NCI-H1417 treated with DMSO at 0.1 percent for 48 hours (cell line): ENCODE results near the gene ADARB2.
"Not testable (repeated sequence)": the region's sequence is repeated elsewhere in the genome, so short reads cannot be mapped to it uniquely, and the experiment has no call there.

Experiments used
- DNase-seq: peaks from one replicate; lab custom pipeline; 2025; lab: John Stamatoyannopoulos, UW

The ADARB2 gene

DNA sequence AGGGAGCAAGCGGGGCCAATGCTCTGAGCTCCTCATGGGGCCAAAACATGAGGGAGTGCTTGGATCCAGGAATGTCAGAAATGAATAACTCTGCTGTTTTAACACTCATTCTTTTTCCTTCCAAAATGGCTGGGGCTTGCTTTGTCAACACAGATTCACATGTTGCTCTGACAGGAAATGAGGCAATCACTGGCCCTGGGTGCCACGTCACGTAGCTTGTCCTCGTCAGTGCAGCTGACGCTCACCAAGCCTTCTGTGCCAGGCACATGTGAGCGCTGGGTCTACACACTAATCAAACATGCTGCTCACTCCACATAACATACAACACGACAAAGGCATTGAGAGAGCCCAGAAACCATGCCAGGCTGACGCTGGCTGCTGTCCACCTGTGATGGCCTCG lies 482.2 kb downstream of the ADARB2 start:
- DNase-seq = no peak

DNA sequence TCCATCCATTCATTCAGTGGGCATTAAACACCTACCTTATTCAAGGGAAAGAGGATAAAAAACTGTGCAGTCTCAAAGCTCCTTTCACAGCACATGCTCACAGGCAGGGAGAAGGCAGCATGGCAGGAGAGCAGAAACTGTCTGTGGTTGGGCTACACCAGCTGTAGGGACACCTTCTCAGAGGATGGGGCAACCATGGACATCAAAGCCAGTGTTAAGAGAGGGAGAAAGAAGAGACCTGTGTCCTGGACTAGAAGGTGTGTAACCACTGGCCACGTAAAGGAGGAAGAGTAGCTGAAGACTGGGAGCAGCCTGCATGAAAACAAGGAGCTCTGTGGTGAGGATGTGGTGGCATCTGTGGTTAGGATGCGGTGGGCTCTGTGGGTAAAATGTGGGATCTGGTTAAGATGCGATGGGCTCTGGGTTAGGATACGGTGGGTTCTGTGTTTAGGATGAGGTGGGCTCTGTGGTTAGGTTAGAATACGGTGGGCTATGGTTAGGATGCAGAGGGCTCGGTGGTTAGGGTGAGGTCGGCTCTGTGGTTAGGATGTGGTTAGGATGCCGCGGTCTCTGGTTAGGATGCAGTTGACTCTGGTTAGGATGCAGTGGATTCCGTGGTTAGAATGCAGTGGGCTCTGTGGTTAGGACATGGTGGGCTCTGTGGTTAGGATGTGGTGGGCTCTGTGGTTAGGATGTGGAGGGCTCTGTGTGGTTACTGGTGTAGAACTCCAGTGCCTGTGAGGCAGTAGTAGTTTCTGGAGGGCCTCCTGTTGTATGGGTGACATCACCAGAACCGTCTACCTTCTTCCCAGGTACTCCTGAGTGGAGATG lies 483.6 kb downstream of the ADARB2 start:
- DNase-seq = no peak

DNA sequence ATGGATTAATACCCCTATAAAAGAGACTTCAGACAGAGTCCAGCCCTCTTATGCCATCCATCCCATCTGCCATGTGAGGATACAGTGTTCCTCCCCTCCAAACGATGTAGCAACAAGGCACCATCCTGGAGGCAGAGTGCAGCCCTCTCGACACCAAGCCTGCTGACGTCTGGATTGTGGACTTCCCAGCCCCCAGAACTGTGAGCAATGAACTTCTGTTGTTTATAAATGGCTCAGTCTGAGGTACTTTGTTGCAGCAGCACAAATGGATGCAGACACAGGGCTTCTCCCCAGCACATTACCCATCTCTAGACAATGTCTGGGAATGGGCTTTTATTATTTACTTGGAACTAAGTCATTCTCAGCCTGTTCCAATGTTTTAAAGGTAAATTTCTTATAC lies 485.6 kb downstream of the ADARB2 start:
- no peak for DNase-seq

DNA sequence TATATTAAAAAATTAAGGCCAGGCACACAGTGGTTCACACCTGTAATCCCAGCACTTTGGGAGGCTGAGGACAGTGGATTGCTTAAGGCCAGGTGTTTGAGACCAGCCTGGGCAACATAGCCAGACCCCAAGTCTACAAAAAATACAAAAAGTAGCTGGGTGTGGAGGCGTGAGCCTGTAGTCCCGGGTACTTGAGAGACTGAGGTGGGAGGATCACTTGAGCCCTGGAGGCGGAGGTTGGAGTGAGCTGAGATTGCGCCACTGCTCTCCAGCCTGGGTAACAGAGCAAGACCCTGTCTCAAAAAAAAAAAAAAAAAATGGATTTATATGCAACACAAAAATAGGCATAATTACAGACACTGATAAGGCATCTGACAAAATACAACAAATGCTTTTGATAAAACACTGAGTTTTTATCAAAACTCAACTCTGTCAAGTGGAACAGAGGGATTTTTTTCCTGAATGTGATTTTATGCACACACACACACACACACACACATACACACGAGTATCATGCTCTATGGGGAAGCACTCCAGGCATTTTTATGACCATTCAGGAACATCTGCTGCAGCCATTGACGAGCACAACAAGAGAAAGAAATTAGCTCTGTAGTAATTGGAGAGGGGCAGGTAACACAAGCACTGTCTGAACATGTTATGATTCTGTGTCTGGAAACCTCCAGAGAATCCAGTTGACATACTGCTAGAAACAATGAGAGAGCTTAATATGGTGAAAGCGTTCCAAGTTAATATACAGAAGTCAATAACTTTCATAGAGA lies 488.0 kb downstream of the ADARB2 start:
- DNase-seq = no peak

DNA sequence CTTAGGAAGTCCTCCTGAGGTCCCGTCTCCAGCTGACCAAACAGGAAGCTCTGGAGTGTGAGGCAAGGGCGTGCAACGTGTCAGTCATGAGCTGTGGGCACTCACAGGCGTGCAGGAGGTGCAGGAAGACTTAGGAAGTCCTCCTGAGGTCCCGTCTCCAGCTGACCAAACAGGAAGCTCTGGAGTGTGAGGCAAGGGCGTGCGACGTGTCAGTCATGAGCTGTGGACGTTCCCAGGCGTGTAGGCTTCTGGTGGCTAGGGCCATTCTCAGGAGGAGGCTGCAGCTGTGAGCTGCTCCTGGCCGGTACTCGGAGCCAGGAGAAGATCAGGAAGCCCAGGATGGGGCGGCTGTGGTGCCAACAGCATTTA lies 489.1 kb downstream of the ADARB2 start:
- not testable (repeated sequence) for DNase-seq

DNA sequence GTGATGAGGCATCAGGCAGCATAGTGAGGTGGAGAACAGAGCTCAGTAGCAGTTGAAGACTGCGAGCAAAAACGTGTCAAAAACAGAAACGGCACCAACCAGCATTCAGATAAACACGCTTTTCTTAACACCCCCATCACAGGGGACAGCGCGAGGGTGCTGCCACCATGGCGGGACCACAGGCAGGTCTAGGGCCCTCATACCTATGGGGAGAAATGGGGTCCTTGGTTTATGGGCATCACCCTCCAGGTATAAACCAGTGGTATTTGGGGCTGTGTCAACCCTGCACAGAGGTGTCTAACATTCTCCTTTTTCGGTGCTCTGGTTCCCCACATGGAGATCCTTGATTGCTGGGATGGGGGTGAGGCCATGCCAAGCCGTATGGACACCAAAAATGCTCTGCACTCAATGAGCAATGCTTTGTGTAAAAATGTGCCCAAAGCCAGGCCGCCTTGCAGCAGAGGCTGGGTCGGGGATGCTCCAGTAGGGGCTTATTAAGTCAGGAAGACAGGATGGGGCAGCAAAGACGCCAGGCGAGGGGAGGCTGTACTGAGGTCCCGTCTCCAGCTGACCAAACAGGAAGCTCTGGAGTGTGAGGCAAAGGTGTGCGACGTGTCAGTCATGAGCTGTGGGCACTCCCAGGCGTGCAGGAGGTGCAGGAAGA lies 489.6 kb downstream of the ADARB2 start:
- no peak for DNase-seq

DNA sequence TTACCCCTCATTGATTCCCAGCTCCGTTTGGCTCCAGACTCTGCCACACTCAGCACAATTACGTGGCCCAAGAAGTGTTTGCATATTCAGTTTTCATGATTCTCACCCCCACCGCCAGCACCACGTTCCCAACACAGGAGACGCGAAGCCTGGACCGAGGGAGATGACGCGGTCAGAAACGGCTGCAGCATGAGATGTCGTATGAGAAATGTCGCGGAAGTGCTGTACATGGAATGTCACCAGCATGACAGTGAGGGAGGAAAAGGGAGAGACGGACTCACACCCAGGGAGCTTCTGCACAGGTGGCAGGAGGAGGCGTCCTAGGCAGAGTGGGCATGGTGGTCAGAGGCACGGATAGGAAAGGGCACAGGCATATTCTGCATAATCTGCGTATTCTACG lies 492.8 kb downstream of the ADARB2 start:
- DNase-seq = no peak

DNA sequence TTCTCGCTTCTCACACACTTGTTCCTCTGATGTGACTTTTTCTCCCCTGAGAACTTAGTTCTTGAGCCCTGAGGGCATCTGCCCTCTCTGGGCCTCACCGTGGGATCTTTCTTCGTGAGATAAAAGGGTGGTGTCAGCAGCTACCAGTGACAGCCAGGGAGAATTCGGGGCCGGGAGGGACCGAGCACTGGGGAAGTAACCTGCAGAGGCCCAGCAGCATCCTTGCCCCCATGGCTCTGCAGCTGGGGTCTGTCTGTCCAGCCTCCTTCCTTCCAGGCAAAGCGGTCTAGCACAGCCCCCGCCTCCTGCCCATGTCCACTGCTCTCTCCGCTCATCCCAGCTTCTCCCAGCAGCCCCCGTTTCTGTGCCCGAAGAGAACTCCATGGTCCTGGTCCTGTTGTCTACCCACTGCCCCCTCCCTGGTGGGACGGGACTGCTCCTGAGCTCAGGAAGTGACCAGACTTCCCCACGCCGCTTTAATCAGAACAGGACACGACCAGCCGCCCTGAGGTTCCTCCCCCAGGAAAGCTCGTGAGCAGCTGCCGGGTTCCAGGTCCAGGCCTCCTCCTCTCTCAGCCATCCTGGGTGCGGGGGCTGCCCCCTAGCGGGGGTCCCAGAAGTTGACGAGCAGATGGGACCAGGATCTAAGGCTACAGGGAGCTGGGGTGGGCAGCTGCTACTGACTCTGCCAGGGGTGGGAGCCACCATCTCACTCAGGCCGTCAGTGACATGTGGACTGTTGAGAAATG lies 493.7 kb downstream of the ADARB2 start:
- DNase-seq = no peak

DNA sequence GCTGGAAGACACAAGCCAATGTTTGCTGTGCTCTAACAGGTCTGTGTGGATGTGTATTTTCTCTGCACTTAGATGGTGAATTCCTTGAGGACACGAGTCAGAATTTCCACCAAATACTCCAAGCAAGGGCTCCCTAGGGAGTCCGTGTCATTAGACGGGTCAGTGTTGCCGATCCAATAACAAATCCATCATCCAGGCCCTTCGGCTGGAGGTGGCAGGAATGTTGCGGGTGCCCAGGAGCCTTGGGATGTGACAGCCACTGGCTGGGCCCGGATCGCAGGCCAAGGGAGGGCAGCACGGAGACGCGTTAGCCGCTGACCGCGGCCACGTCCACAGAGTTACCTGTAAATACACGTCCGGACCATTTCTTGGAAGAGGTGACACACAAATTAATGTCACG lies 494.4 kb downstream of the ADARB2 start:
- DNase-seq = no peak

DNA sequence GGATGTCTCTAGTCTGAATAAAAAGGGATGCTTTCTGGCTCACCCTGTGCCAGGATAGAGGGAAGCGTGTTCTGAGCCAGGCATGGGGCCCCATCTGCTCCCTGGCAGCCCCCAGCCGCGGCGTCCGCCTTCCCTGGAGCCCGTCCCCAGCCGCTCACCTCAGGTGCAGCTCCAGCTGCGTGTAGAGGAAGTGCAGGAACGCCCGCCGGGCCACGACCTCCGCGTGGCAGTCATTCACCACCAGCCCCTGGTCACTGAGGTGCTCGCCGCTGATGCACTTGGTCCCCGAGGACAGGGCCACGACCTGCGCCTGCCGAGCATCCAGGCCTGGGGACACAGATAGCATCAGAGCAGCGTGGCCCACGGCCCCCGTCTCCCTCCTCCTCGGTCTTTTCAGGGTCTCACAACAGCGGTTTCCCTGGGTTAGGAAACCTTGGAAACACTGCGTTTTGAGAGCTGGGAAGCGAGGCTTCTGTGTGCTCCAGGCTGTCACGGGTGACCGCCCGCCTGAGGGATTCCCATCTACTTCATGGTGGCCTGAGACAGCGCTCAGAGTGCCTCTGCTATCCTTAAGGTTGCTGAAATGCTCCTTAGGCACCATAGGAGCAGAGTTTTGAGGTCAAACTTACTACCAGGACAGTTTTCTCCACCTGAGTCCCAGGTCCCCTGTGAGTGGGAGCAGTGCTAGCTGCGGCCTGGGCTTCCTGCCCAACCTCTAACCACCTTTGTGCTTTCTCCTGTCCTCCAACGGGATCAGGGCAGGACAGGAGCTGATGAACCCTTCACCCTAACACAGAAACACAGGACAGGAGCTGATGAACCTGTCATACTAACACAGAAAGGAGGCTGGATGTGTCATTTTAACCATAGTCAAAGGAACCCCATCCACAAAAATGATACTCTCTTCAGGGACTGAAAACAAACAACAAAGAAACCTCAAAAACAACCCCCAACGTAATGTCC lies 495.1 kb downstream of the ADARB2 start:
- DNase-seq = no peak

DNA sequence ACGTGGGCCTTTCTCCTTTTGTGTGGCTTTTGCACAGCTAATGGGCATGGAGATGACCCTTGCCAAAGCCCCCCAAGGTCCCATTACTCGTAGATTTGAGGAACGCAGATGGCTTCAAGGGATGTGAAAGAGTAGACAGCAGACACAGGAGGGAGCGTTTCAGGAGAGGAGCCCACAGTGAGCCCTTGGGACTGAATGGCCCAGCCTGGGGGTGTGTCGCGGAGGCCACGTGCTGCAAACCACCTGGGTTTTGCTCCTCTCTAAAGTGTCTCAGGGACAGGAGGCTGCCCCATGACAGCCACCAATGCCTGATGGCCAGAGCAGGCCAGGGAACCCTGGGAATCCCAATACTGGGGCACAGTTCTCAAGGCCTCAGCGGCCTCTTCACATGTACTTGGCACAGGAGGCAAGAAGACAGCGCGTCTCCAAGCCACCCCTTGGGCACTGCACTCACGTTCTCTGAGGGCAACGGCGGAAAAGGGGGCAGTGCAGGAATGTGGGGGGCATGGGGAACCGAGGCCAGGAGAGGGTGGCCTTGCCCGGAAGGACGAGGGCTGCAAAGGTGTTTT lies 495.9 kb downstream of the ADARB2 start:
- DNase-seq = no peak

DNA sequence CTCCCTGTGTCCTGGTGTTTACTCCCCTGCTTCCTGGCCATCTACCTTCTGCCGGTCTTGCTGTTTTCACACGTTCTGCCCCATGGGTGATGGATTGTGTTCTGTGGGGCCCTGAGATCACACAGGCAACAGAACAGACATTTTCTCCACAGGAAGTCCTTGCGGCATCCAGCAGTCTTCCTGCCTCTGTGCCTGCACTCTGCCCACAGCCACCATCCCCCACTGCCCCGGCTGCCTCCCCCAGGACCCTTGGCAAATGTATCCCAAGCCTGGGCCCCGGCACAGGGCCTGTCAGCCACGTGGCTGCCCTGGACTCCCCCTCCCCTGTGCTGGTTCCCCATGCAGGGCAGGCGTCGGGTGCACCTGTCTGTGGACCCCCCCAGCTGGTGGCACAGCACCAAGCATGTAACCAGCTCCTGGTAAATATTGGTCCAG lies 497.0 kb downstream of the ADARB2 start:
- no peak for DNase-seq

DNA sequence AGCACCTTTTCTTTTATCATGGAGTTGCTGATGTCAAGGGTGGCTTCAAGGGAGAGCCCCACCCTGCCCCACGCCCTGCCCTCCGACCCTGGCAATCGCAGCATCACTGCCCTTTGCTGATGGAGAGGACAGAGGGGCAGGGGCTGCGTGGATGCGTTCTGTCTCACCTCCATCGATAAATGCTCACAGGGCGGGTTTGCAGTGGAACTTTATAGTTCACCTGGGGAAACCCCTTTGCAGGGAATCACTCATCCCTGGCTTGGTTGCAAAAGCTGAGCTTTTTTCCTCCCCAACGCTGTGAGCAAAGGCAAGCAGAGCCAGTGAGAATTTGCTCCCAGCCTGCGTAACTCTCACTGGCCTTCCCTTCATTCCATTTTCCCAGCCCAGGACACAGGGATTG lies 504.3 kb downstream of the ADARB2 start:
- DNase-seq = no peak

DNA sequence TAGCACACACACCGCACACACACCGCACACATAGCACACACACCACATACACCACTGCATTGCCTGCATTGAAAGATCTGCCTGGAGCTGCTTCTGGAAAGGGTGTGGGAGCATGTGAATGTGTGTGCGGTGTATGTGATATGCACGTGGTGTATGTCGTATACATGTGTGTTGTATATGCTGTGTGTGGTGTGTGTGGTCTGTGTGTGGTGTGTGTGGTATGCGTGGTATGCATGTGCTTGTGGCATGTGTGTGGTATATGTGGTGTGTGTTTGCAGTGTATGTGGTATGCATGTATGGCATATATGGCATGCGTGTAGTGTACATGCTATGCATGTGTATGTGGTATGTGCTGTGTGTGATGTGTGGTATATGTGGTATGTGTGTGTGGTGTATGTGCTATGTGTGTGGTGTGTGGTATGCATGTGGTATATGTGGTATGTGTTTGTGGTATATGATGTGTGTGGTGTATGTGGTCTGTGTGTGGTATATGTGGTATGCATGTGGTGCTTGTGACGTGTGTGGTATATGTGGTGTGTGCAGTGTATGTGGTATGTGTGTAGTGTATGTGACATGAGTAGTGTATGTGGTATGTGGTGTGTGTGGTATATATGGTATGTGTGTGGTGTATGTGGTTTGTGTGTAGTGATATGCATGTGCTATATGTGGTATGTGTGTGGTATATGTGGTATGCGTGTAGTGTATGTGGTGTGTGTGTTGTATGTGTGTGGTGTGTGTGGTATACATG lies 505.0 kb downstream of the ADARB2 start:
- no peak for DNase-seq

DNA sequence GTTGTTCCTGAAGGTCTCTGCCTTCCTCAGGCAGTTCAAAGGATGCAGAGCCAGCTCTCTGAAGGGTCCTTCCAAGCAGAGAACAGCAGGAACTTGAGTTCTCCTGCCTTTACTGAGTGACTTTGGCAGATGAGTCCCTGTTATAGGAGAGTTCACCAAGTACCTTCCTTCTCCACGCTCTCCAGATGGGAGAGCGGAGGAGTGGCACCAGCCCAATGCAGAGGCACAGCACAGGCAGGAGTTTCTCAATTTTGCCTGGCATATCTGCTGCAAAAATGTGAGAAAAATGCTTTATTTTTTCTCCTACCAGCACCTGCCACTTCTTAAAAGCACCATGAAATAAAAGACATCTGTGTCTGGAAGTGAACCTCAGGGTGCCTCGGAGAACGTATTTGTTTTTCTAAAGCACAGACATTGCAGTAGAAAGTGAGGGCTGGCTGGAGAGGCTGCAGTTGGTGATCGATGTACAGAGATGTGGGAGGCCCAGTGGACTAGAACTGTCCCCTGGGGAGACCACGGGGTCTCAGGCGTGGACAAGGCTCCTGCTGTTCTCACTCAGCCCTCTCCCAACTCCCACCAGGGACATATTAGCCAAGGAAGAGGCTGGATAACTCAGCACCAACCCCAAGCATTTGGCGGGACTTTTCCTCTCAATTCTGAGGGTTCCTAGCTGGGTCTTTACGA lies 506.6 kb downstream of the ADARB2 start:
- no peak for DNase-seq

DNA sequence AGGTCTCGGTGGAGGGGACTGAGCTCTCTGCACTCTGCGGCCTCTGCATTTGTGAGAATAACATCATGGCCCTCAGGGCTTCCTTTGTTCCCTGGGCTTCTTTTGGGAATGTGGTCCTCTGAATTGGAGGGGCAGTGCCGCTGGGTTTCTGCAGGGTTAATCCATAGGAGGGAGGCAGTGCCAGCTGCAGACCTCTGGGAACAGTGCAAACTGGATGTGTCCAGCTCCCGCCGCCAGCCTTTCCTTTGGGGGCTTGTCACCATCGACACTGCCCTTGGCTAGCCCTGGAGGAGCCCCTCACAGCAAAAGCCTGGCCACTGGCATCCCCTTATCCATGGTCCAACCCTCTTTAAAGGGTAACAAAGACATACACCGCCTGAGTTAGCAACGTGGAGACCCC lies 507.2 kb downstream of the ADARB2 start:
- DNase-seq = no peak

DNA sequence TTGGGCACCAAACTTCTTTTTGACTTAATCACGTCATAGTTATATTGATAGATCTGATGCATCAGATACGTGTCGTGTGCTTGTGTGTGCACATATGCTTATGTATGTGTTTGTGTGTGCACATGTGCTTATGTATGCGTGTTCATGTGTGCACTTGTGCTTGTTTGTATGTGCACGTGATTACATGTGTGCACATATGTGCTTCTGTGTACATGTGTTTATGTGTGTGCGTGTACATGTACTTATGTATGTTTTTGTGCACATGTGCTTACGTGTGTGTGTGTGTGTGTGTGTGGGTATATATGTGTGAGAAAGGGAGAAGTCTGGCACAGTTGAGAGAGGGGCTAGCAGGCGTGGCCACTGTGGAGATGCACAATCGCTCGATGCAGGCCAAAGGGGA lies 507.8 kb downstream of the ADARB2 start:
- DNase-seq = no peak

DNA sequence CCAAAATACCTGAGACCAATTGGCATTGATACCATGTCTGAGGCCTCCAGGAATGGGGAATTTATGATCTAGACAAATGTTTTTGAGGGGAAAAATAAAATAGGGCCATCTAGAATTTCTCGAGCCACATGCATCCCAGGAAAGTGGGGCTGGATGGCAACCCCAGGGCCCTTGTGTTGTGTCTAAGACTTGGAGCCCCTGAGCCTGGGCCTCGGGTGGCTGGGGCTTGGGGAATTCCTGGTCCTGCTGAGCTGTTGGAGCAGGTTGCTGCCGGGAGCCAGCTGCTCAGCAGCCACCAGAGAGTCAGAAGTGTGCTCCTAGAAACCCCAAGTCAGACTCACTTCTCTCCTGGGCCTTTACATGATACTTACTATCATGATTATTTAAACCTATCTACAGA lies 508.2 kb downstream of the ADARB2 start:
- no peak for DNase-seq

DNA sequence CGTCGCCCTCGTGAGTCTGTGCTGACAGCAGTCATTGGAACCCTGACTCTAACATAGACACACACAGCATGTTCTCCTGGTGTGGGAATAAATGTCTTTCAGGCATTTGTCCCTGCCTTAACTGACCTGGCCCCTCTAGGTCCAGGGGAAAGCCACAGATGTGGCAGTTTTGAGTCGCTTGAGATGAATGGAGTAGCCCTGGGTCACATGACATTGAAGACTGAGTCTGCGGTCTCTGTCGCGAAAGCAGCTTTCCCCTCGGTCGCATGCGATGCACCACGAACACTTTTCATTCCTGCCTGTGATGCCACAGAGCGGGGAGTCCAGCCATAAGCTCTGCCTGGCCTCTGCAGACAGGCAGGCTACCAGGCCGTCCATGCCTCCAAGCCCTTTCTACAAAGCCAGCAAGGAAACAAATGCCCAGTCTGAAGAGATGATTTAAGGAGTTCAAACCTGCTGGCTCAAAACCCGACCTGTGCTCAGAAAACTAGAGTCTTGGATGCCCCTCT lies 508.8 kb downstream of the ADARB2 start:
- DNase-seq = no peak
